GM13977 (cell line): Measurements from ENCODE around the gene PDIA6.

Experiments
- DNase-seq: peaks from one replicate; pipeline ENCODE4 v3.0.0; 2012; ENCODE audit warnings: low spot score
- in situ Hi-C: fragments of 300-500 bp; cut with MboI; formaldehyde crosslinking; loops from one replicate; pipeline ENCODE4 v1.12.0; 2022; ENCODE audit warnings: low sequenced_read_pairs, low pct_unique_long_range_greater_than_20kb, mixed read lengths, inconsistent platforms; ENCODE audit not compliant: unreplicated experiment
- TF ChIP-seq, protein P1 (sequence below): IDR thresholded peaks from 2 replicates; pipeline ENCODE4 v1.5.1; 2012; ENCODE audit warnings: mild to moderate bottlenecking, control low read depth; ENCODE audit not compliant: insufficient read depth; ENCODE audit errors: extremely low read depth, missing control alignments

Gene PDIA6

DNA sequence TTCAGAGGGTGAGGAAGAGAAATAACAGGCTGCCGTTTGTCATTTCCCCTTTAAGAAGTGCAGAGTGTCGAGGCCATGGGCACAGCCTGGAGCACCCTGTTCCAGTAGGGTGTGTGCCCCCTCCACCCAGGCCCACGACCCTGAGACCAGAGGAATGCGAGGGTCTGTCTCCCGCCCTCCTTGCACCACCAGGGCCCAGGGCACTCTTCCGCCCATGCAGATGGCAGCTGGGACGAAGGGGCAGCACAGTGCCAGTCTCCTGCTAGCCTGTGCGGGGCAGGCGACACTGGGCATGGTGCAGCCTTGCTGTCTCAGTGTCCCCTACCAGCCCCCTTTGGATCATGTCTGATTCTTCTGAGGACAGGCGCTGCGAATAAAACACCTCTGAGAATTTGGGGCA is 15.8 kb upstream of the PDIA6 start:
- no peak for DNase-seq
- in situ Hi-C loops = loop anchor here (25.0 kb wide), 2 partner anchors 609 to 759 kb away; no protein-coding TSS in a partner anchor
- TF ChIP-seq, protein P1, sequence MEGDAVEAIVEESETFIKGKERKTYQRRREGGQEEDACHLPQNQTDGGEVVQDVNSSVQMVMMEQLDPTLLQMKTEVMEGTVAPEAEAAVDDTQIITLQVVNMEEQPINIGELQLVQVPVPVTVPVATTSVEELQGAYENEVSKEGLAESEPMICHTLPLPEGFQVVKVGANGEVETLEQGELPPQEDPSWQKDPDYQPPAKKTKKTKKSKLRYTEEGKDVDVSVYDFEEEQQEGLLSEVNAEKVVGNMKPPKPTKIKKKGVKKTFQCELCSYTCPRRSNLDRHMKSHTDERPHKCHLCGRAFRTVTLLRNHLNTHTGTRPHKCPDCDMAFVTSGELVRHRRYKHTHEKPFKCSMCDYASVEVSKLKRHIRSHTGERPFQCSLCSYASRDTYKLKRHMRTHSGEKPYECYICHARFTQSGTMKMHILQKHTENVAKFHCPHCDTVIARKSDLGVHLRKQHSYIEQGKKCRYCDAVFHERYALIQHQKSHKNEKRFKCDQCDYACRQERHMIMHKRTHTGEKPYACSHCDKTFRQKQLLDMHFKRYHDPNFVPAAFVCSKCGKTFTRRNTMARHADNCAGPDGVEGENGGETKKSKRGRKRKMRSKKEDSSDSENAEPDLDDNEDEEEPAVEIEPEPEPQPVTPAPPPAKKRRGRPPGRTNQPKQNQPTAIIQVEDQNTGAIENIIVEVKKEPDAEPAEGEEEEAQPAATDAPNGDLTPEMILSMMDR = no peak

DNA sequence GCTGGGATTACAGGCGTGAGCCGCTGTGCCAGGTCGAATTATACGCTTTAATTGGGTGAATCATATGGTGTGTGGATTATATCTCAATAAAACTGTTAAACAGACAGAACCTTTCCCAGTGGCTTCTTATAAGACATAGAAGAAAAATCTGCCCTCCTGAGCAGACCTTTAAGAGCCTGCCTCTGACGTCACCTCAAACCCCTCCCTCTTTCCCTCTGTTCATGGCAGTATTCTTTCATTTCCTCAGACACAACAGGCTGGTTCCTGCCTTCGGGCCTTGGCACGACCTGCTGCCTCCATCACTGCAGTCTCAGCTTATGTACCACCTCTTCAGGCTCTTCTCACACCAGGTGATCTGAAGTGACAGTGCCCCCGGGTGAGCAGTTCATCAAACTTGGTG is 14.0 kb upstream of the PDIA6 start:
- DNase-seq = no peak
- in situ Hi-C loops = loop anchor here (25.0 kb wide), 2 partner anchors 611 to 761 kb away; no protein-coding TSS in a partner anchor

DNA sequence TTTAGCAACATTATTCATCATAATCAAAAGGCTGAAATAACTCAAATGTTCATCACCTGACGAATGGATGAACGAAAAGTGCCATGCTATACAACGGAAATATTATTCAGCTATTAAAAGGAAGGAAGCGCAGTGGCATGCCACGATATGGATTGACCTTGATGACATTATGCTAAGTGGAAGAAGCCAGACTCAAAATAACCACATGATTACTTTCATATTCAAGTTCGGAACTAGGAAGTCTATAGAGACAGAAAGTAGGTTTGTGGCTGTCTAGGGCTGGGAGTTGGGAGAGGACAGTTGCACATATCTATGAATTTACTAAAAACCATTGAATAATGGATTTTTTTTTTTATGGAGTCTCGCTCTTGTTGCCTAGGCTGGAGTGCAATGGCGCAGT is 13.4 kb upstream of the PDIA6 start:
- DNase-seq = no peak
- TF ChIP-seq, protein P1 = no peak
- in situ Hi-C loops = loop anchor here (25.0 kb wide), 2 partner anchors 611 to 761 kb away; no protein-coding TSS in a partner anchor

More for the DNA sequence above, 14.0 kb upstream of the PDIA6 start:
- TF ChIP-seq, protein P1 = no peak

DNA sequence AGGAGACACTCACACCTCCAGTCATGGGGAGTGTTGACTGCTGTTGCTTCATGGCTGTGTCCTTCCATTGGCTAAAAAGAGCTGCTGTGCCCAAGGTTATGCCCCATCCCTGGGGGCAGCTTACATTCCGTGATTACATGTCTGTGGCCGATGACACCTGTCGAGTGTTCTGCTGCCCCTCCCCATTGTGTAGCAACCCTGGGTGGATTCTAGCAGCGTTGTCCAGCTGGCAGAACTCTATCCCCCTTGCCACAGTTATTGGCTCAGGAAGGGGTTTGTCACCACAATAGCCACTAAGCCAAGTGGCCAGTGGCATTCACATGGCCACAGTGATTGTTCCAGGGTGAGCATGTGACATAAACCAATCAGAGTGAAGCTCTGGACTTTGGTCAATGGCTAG is 11.6 kb upstream of the PDIA6 start:
- in situ Hi-C loops = no loop called here
- DNase-seq = no peak
- TF ChIP-seq, protein P1 = no peak

DNA sequence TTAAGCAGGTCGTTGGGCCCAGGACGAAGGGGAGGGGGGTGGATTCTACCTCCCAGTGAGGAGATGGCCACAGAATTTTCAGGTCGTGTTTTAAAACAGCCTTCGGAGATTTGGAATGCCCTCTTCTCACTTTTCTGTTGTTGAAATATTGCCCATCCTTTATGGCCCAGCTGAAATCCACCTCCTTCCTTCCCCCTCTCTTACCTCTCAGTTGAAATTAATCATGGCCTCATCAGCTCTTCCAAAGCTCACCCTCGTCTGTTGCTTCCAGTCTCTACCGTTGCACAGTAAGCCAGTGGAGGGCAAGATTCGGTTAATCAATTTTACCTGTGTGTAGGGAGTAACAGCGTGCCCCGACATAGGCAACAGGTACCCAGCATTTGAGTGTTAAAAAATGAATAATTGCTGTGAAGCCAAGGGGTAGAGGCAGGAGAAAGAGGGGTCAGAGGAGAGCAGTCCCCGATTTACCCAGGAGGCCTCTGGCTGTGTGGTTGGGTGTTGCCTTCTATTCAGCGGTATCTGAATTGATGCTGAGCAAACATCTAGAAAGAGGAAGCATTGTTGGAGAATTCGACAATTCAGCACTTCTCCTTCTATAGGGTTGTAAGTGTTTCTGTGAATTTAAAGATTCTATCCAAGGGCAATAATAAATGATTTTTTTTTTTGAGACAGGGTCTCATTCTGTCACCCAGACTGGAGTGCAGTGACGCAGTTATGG is 8.6 kb upstream of the PDIA6 start:
- in situ Hi-C loops = no loop called here
- TF ChIP-seq, protein P1 = no peak

DNA sequence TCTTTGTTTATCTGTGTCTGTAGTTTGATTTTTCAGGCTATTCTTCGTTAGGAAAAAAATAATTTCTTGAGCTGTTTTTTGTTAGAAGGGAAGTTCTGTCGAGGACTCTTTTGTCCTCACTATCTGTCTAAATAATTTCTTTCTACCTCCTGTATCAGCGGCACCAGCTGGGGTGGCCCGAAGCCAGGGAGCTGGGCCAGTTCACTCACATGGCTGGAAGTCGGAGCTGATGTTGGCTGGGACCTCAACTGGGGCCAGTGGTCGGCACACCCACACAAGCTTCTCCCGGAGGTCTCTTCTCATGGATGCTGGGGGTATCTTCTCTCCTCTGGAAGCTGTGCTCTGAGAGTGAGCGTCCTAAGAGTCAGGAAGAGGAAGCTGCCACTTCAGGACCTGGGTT is 8.0 kb upstream of the PDIA6 start:
- in situ Hi-C loops = no loop called here
- TF ChIP-seq, protein P1 = no peak
- DNase-seq = no peak

More for the DNA sequence above, 8.6 kb upstream of the PDIA6 start:
- no peak for DNase-seq
